Body of pancreas (tissue), 4 donors: ENCODE results near the gene MINPP1.

Experiments
- CTCF ChIP-seq, 7 experiments: fragments of 450-650 bp in 4 of 7; fragments of 200-600 bp in 3 of 7; sonication (generic) in 3 of 7; IDR thresholded peaks; one replicate each; pipeline ENCODE4 v1.5.1; 2016 to 2019; ENCODE audit warnings: antibody characterized with exemption in 7 of 7
- POLR2A ChIP-seq, 3 donors: fragments of 450-650 bp; IDR thresholded peaks; one replicate each; pipeline ENCODE4 v1.6.1; 2016; ENCODE audit warnings: antibody characterized with exemption in 3 of 3, mild to moderate bottlenecking in 2 of 3

- TF ChIP-seq CTCF (IDR thresholded peaks at IDR 0.05) (no peak), POLR2A (IDR thresholded peaks at IDR 0.05) (no peak)
Observed at GRCh38 chr10:87500646-87501048, 4.0 kb upstream of the MINPP1 start.
